CD4-positive, alpha-beta T cell treated with Interleukin-6 at 100 ng/mL for 8 hours (primary cell): Measurements from ENCODE around the gene FBXL17.
"Not testable (repeated sequence)": the region's sequence is repeated elsewhere in the genome, so short reads cannot be mapped to it uniquely, and the experiment has no call there.

Experiments
- DNase-seq: peaks from one replicate; pipeline ENCODE4 v3.0.0-alpha.2; 2020; ENCODE audit warnings: mixed read lengths, low spot score

Gene FBXL17

GRCh38 chr5:108249095-108249784 is 132.7 kb downstream of the FBXL17 start:
- no peak for DNase-seq

- no peak for DNase-seq
These were observed 142.7 kb downstream of the FBXL17 start for GRCh38 chr5:108238936-108239887.

GRCh38 chr5:108238461-108238860 is 143.4 kb downstream of the FBXL17 start:
- DNase-seq: no peak

GRCh38 chr5:108233617-108234155 is 148.2 kb downstream of the FBXL17 start:
- no peak for DNase-seq

GRCh38 chr5:108232805-108233204 is 149.1 kb downstream of the FBXL17 start:
- DNase-seq: no peak

GRCh38 chr5:108222011-108222410 is 159.9 kb downstream of the FBXL17 start:
- DNase-seq: no peak

- no peak for DNase-seq
These were observed 161.1 kb downstream of the FBXL17 start for GRCh38 chr5:108220834-108221233.

GRCh38 chr5:108216890-108217289 is 165.0 kb downstream of the FBXL17 start:
- no peak for DNase-seq

GRCh38 chr5:108214857-108215256 is 167.0 kb downstream of the FBXL17 start:
- DNase-seq: no peak

GRCh38 chr5:108212775-108213346 is 169.0 kb downstream of the FBXL17 start:
- no peak for DNase-seq

- no peak for DNase-seq
These were observed 175.2 kb downstream of the FBXL17 start for GRCh38 chr5:108206707-108207106.

GRCh38 chr5:108201721-108202120 is 180.2 kb downstream of the FBXL17 start:
- DNase-seq: no peak

GRCh38 chr5:108196276-108196675 is 185.6 kb downstream of the FBXL17 start:
- DNase-seq: no peak

GRCh38 chr5:108193021-108193795 is 188.7 kb downstream of the FBXL17 start:
- DNase-seq: no peak

GRCh38 chr5:108184940-108185339 is 197.0 kb downstream of the FBXL17 start:
- no peak for DNase-seq

GRCh38 chr5:108181975-108182374 is 199.9 kb downstream of the FBXL17 start:
- no peak for DNase-seq

- DNase-seq: no peak
These were observed 207.6 kb downstream of the FBXL17 start for GRCh38 chr5:108174286-108174685.

GRCh38 chr5:108171759-108172158 is 210.1 kb downstream of the FBXL17 start:
- no peak for DNase-seq

- DNase-seq: no peak
These were observed 213.0 kb downstream of the FBXL17 start for GRCh38 chr5:108168915-108169314.

GRCh38 chr5:108167174-108167573 is 214.7 kb downstream of the FBXL17 start:
- no peak for DNase-seq

GRCh38 chr5:108164574-108164973 is 217.3 kb downstream of the FBXL17 start:
- no peak for DNase-seq

GRCh38 chr5:108152854-108153253 is 229.0 kb downstream of the FBXL17 start:
- DNase-seq: not testable (repeated sequence)
